Activated CD8-positive, alpha-beta T cell treated with anti-CD3 and anti-CD28 coated beads for 36 hours (primary cell): Measurements from ENCODE around the gene PSMD3. TPM values are rescaled to one million over a fixed set of nuclear protein-coding genes. Genes with fewer than 3 reads are reported as not detected.

Source experiments
- ATAC-seq: fragments of 200-7000 bp; cut with Tn5 transposase; one replicate; pipeline ENCODE4 v1.10.0; 2021; ENCODE audit warnings: mild to moderate bottlenecking, moderate library complexity
- CTCF ChIA-PET: fragments of 350-600 bp; sonication (Branson Sonifier 250); formaldehyde crosslinking; loops from one replicate; lab custom pipeline; 2021; ENCODE audit warnings: antibody characterized with exemption; lab: Charles Lee
- POLR2A ChIA-PET: fragments of 350-600 bp; sonication (Branson Sonifier 250); formaldehyde crosslinking; loops from one replicate; lab custom pipeline; 2021; ENCODE audit warnings: antibody characterized with exemption; lab: Charles Lee
- DNase-seq: peaks from one replicate; pipeline ENCODE4 v3.0.0-alpha.2; 2020
- H3K27ac Mint-ChIP-seq: one replicate; pipeline ENCODE4 v1.8.0; 2021; ENCODE audit warnings: mild to moderate bottlenecking, mixed read lengths
- H3K27me3 Mint-ChIP-seq: one replicate; pipeline ENCODE4 v1.8.0; 2021; ENCODE audit warnings: mixed read lengths
- H3K36me3 Mint-ChIP-seq: one replicate; pipeline ENCODE4 v1.8.0; 2021; ENCODE audit warnings: low read depth, mixed read lengths
- H3K4me1 Mint-ChIP-seq: one replicate; pipeline ENCODE4 v1.8.0; 2021; ENCODE audit warnings: low read depth, mixed read lengths
- H3K4me3 Mint-ChIP-seq: one replicate; pipeline ENCODE4 v1.8.0; 2021; ENCODE audit warnings: mild to moderate bottlenecking, moderate library complexity, mixed read lengths
- H3K9me3 Mint-ChIP-seq: one replicate; pipeline ENCODE4 v1.8.0; 2021; ENCODE audit warnings: mixed read lengths
- intact Hi-C: fragments of 100-400 bp; cut with micrococcal nuclease; formaldehyde crosslinking; loops from one replicate; pipeline ENCODE4 v1.10.0; 2022
- total RNA-seq, 2 experiments: library from RNA; stranded (reverse); gene quantifications; one replicate each; pipeline ENCODE4 v1.2.3, GENCODE V29; 2021
- TF ChIP-seq, protein P1 (sequence below): fragments of 200-600 bp; IDR thresholded peaks from one replicate; pipeline ENCODE4 v1.8.0; 2022; ENCODE audit warnings: antibody characterized with exemption, mild to moderate bottlenecking

PSMD3 gene
- total RNA-seq, 2 experiments from 2014 or later: 149 to 153 TPM

DNA sequence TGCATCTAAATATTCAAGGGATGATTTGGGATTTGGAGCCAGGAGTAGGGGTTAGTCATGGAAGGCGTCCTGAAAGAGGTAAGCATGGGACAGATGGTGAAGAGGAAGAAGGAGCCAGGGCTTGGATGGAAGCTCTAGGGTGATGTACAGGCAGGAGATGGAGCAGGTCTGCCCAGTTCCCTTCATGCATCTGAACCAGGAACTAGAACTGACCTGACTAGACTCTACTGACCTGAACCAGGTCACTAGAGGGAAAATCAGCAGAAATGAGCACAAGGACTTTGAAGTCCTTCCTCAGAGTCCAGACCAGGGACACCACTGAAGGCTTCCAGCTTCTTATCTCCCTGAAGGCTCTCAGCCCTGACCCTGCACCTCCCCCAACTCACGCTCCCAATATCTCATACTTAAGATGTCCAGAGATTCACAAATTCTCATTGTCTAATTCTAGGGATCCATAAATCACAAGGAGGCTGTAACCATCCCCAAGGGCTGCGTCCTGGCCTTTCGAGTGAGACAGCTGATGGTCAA lies 9.5 kb upstream of the PSMD3 start:
- POLR2A ChIA-PET: no interaction called here
- Mint-ChIP-seq H3K36me3 (no peaks in the 10 kb centered on the region), H3K27me3 (peaks cover 2% of the 10 kb centered on the region), H3K9me3 (no peaks in the 10 kb centered on the region), H3K4me3 (no peak overlapping the region), H3K27ac (no peak overlapping the region), H3K4me1 (no peaks in the 10 kb centered on the region)
- CTCF ChIA-PET: interaction anchor here (1.3 kb wide), 2 partner anchors 9 to 12 kb away, joined by 3 to 4 read pairs; partner anchors contain the start of gene GSDMA
- intact Hi-C loops: no loop called here
- ATAC-seq (no peak), DNase-seq (no peak)
- TF ChIP-seq, protein P1, sequence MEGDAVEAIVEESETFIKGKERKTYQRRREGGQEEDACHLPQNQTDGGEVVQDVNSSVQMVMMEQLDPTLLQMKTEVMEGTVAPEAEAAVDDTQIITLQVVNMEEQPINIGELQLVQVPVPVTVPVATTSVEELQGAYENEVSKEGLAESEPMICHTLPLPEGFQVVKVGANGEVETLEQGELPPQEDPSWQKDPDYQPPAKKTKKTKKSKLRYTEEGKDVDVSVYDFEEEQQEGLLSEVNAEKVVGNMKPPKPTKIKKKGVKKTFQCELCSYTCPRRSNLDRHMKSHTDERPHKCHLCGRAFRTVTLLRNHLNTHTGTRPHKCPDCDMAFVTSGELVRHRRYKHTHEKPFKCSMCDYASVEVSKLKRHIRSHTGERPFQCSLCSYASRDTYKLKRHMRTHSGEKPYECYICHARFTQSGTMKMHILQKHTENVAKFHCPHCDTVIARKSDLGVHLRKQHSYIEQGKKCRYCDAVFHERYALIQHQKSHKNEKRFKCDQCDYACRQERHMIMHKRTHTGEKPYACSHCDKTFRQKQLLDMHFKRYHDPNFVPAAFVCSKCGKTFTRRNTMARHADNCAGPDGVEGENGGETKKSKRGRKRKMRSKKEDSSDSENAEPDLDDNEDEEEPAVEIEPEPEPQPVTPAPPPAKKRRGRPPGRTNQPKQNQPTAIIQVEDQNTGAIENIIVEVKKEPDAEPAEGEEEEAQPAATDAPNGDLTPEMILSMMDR: no peak

DNA sequence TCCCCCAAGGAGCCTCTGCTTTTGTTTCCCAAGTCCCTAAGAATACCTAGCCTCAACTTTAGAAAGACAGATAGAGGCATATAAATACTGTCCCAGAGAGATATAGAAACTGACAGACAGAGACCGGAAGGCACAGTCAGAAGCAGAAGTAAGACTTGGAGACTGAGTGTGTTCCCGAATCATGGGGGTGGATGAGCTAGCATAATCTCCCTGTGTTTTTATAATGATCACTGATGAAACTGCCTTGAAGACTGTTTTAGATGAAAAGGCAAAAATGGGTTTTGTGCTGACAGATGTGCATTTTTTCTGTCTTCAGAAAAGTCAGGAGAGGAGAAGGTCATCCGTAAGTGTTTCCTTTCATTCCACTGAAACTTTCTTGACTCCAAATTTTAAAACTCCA lies 8.3 kb upstream of the PSMD3 start:
- no peaks in the 10 kb centered on the region for H3K36me3 Mint-ChIP-seq
- POLR2A ChIA-PET: interaction anchor here (1.2 kb wide), 1 partner anchor 25 kb away, joined by 3 read pairs; no protein-coding TSS in a partner anchor

DNA sequence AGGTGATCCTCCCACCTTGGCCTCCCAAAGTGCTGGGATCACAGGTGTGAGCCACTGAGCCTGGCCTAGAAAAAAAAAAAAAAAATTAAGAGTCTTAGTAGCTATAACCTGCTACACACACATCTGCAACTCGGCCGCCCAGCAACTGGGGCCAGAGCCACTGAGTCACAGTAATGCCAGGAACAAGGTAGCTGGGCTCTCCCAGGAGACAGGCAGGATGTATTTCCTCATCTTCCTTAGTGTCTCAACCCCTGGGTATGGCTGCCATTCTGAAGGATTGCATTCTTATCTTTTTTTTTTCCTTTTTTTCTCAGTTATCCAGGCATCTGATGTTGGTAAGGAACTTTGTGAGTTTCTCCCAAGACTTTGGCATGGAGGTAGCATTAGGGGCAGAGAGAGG lies 7.1 kb upstream of the PSMD3 start:
- no peak for ATAC-seq
- ChIA-PET CTCF (interaction anchor here (1.4 kb wide), 1 partner anchor 15 kb away, joined by 3 read pairs; no protein-coding TSS in a partner anchor), POLR2A (interaction anchor here (0.7 to 1.2 kb wide), 2 partner anchors 26 to 180 kb away, joined by 3 read pairs; no protein-coding TSS in a partner anchor)
- TF ChIP-seq, protein P1: no peak
- DNase-seq: no peak
- no peaks in the 10 kb centered on the region for H3K4me1 Mint-ChIP-seq
- H3K36me3 Mint-ChIP-seq: no peaks in the 10 kb centered on the region
- no peaks in the 10 kb centered on the region for H3K9me3 Mint-ChIP-seq
- no peak overlapping the region for H3K27ac Mint-ChIP-seq
- no peak overlapping the region for H3K4me3 Mint-ChIP-seq
- intact Hi-C loops: no loop called here
- peaks cover 2% of the 10 kb centered on the region for H3K27me3 Mint-ChIP-seq

More for the DNA sequence above, 8.3 kb upstream of the PSMD3 start:
- no peak overlapping the region for H3K27ac Mint-ChIP-seq
- no peak for ATAC-seq
- H3K4me1 Mint-ChIP-seq: no peaks in the 10 kb centered on the region
- no peak for DNase-seq
- H3K27me3 Mint-ChIP-seq: peaks cover 2% of the 10 kb centered on the region
- no peak overlapping the region for H3K4me3 Mint-ChIP-seq
- no peaks in the 10 kb centered on the region for H3K9me3 Mint-ChIP-seq
- intact Hi-C loops: no loop called here
- CTCF ChIA-PET: interaction anchor here (1.1 to 1.4 kb wide), 4 partner anchors 8 to 351 kb away, joined by 3 to 7 read pairs (median 4); partner anchors contain the start of genes GSDMA and PSMD3
- TF ChIP-seq, protein P1: no peak

DNA sequence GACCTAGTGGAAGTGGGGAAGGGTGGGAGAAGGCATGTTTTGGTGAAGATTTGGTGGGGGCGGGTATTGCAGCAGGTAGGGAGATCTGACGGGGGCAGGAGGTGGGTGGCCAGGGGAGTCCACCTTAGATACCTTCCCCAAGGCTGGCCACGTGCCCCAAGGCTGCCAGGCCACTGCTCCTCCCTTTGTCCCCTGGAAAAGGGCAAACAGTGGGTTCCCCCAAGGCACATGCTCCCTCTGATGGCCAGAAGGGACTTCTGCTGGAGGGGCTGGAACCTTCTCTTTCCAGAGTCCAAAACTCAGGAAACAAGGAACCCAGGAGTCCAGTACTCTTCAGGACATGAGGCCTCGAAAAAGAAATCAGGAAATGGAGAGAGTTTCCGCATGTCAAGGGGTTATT lies 6.2 kb upstream of the PSMD3 start:
- POLR2A ChIA-PET: no interaction called here

DNA sequence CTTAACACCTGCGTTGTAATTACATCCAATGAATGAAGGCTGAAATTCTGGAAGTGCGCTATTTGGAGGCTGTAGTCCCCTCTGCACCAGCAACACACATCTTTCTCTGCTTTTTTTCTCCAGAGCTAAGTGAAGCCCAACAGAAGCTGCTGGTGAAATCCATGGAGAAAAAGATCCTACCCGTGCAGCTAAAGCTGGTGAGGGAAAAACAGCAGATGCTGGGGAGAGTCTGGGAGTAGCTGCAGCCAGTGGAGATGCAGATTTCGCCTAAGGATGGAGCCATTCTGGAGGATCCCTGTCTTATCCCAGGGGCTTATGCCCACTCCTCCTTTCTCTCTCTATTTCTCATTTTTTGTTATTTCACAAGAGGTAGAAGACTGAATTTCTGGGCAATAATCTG lies 4.8 kb upstream of the PSMD3 start:
- H3K36me3 Mint-ChIP-seq: no peaks in the 10 kb centered on the region
- no peak overlapping the region for H3K4me3 Mint-ChIP-seq
- no peak overlapping the region for H3K27ac Mint-ChIP-seq
- no peaks in the 10 kb centered on the region for H3K9me3 Mint-ChIP-seq
- TF ChIP-seq, protein P1: no peak
- no peak for DNase-seq
- peaks cover 2% of the 10 kb centered on the region for H3K27me3 Mint-ChIP-seq
- peaks cover 11% of the 10 kb centered on the region for H3K4me1 Mint-ChIP-seq
- POLR2A ChIA-PET: no interaction called here
- no peak for ATAC-seq
- CTCF ChIA-PET: interaction anchor here (0.7 to 1.7 kb wide), 5 partner anchors 14 to 49 kb away, joined by 3 to 9 read pairs (median 3); no protein-coding TSS in a partner anchor
- intact Hi-C loops: no loop called here

More for the DNA sequence above, 6.2 kb upstream of the PSMD3 start:
- TF ChIP-seq, protein P1: no peak
- Mint-ChIP-seq H3K27ac (no peak overlapping the region), H3K4me3 (no peak overlapping the region), H3K9me3 (no peaks in the 10 kb centered on the region), H3K4me1 (peaks cover 3% of the 10 kb centered on the region), H3K36me3 (no peaks in the 10 kb centered on the region), H3K27me3 (peaks cover 2% of the 10 kb centered on the region)
- ATAC-seq (no peak), DNase-seq (no peak)
- CTCF ChIA-PET: interaction anchor here (1.6 kb wide), 1 partner anchor 16 kb away, joined by 9 read pairs; no protein-coding TSS in a partner anchor
- intact Hi-C loops: no loop called here
